Gastrocnemius medialis (tissue), 4 donors: ENCODE data around the gene CALD1.

Source experiments
- POLR2A ChIP-seq, 2 donors: fragments of 450-650 bp; IDR thresholded peaks; one replicate each; pipeline ENCODE4 v1.6.1; 2017; ENCODE audit warnings: antibody characterized with exemption in 2 of 2, mild to moderate bottlenecking in 2 of 2, moderate library complexity in 2 of 2
- TF ChIP-seq, protein P1 (sequence below), 5 experiments: fragments of 450-650 bp in 3 of 5; fragments of 200-600 bp in 2 of 5; sonication (generic) in 2 of 5; IDR thresholded peaks in 4 of 5; conservative IDR thresholded peaks in 1 of 5; 1 replicate in 4 of 5; 2 replicates in 1 of 5; pipeline ENCODE4 v1.5.1; 2016 to 2019; ENCODE audit warnings: antibody characterized with exemption in 5 of 5, mild to moderate bottlenecking in 3 of 5, moderate library complexity in 3 of 5

- TF ChIP-seq, protein P1, sequence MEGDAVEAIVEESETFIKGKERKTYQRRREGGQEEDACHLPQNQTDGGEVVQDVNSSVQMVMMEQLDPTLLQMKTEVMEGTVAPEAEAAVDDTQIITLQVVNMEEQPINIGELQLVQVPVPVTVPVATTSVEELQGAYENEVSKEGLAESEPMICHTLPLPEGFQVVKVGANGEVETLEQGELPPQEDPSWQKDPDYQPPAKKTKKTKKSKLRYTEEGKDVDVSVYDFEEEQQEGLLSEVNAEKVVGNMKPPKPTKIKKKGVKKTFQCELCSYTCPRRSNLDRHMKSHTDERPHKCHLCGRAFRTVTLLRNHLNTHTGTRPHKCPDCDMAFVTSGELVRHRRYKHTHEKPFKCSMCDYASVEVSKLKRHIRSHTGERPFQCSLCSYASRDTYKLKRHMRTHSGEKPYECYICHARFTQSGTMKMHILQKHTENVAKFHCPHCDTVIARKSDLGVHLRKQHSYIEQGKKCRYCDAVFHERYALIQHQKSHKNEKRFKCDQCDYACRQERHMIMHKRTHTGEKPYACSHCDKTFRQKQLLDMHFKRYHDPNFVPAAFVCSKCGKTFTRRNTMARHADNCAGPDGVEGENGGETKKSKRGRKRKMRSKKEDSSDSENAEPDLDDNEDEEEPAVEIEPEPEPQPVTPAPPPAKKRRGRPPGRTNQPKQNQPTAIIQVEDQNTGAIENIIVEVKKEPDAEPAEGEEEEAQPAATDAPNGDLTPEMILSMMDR (IDR thresholded peaks at IDR 0.05 in 4 of 5, conservative IDR thresholded peaks at IDR 0.05 in 1 of 5), result no peak
- no peak for TF ChIP-seq POLR2A (IDR thresholded peaks at IDR 0.05)
Measured at GRCh38 chr7:134744569-134744968, 34.9 kb upstream of the CALD1 start.
